Keratinocyte (primary cell): ENCODE data around the gene RGS9BP. TPM values are rescaled to one million over a fixed set of nuclear protein-coding genes. Genes with fewer than 3 reads are reported as not detected.

Source experiments
- DNase-seq: peaks from one replicate; pipeline ENCODE4 v3.0.0-alpha.2; 2011; ENCODE audit warnings: low read depth, missing footprints, low spot score
- FAIRE-seq: peaks from 2 replicates; lab custom pipeline; 2011; peaks lifted over from hg19 to GRCh38; lab: Jason Lieb, UNC
- H2AFZ ChIP-seq: 2 replicates; pipeline ENCODE4 v1.6.0; 2012; ENCODE audit warnings: low read length, control low read depth, inconsistent platforms; ENCODE audit not compliant: control insufficient read depth
- H3K27ac ChIP-seq: 2 replicates; pipeline ENCODE4 v1.5.1; 2011; ENCODE audit warnings: low read length; ENCODE audit not compliant: control insufficient read depth, insufficient read depth
- H3K27me3 ChIP-seq: 3 replicates; pipeline ENCODE4 v1.6.0; 2011; ENCODE audit warnings: low read length; ENCODE audit not compliant: control insufficient read depth, insufficient read depth; ENCODE audit errors: extremely low read depth
- H3K36me3 ChIP-seq, 2 experiments: 2 replicates in 1 of 2; 3 replicates in 1 of 2; pipeline ENCODE4 v1.5.1; 2011; ENCODE audit warnings: low read length in 2 of 2, mild to moderate bottlenecking in 1 of 2; ENCODE audit not compliant: control insufficient read depth in 2 of 2, insufficient read depth in 2 of 2; ENCODE audit errors: extremely low read depth in 1 of 2
- H3K4me1 ChIP-seq: 3 replicates; pipeline ENCODE4 v1.5.1; 2011; ENCODE audit warnings: low read length; ENCODE audit not compliant: control insufficient read depth, insufficient read depth; ENCODE audit errors: extremely low read depth
- H3K4me2 ChIP-seq: 3 replicates; pipeline ENCODE4 v1.6.0; 2011; ENCODE audit warnings: low read depth, low read length; ENCODE audit not compliant: control insufficient read depth, insufficient read depth; ENCODE audit errors: extremely low read depth
- H3K4me3 ChIP-seq, 3 experiments: fragments of 200-600 bp in 1 of 3; sonication (generic) in 1 of 3; 2 replicates in 2 of 3; 3 replicates in 1 of 3; pipeline ENCODE4 v1.5.1; 2011 to 2016; ENCODE audit warnings: low read length in 3 of 3, mild to moderate bottlenecking in 3 of 3, control low read depth in 2 of 3, inconsistent platforms in 1 of 3, low read depth in 1 of 3, mixed read lengths in 1 of 3, mixed run types in 1 of 3, moderate library complexity in 1 of 3; ENCODE audit not compliant: control insufficient read depth in 2 of 3, insufficient read depth in 2 of 3; ENCODE audit errors: extremely low read depth in 1 of 3
- H3K79me2 ChIP-seq: 2 replicates; pipeline ENCODE4 v1.6.0; 2012; ENCODE audit warnings: low read length; ENCODE audit not compliant: control insufficient read depth, insufficient read depth
- H3K9ac ChIP-seq: 3 replicates; pipeline ENCODE4 v1.6.0; 2011; ENCODE audit warnings: low read length; ENCODE audit not compliant: control insufficient read depth, insufficient read depth; ENCODE audit errors: extremely low read depth
- H3K9me1 ChIP-seq: 3 replicates; pipeline ENCODE4 v1.6.0; 2011; ENCODE audit warnings: low read length; ENCODE audit not compliant: control insufficient read depth, insufficient read depth; ENCODE audit errors: extremely low read depth
- H3K9me3 ChIP-seq: 2 replicates; pipeline ENCODE4 v1.5.1; 2012; ENCODE audit warnings: low read depth, low read length; ENCODE audit not compliant: control insufficient read depth
- H4K20me1 ChIP-seq: 3 replicates; pipeline ENCODE4 v1.6.0; 2011; ENCODE audit warnings: low read length; ENCODE audit not compliant: control insufficient read depth, insufficient read depth; ENCODE audit errors: extremely low read depth
- EZH2 ChIP-seq: IDR thresholded peaks from one replicate; pipeline ENCODE4 v1.6.1; 2012; ENCODE audit warnings: inconsistent platforms, mild to moderate bottlenecking, low read length, moderate library complexity
- dilution Hi-C: fragments of 300-500 bp; cut with MboI; formaldehyde crosslinking; loops from one replicate; pipeline ENCODE4 v1.7.0; 2020; ENCODE audit warnings: low sequenced_read_pairs; ENCODE audit not compliant: extremely low pct_ligation_motif_present
- polyA plus RNA-seq, 5 experiments: library from polyadenylated mRNA; depleted of rRNA in 3 of 5; stranded (reverse) in 3 of 5; stranded (forward) in 1 of 5; unstranded in 1 of 5; fragments of >200 nt; gene quantifications; 1 replicate in 1 of 5; 2 replicates in 3 of 5; 3 replicates in 1 of 5; pipeline versions ENCODE4 v1.2.1 to v1.2.3, GENCODE V29; 2011 to 2012; ENCODE audit warnings: missing spikeins in 2 of 5, low read depth in 1 of 5, low replicate concordance in 1 of 5
- TF ChIP-seq, protein P1 (sequence below), 3 experiments: IDR thresholded peaks in 1 of 3; conservative IDR thresholded peaks in 1 of 3; optimal IDR thresholded peaks in 1 of 3; 2 replicates in 2 of 3; 3 replicates in 1 of 3; pipeline versions ENCODE3 to v1.5.1; 2011; ENCODE audit warnings: low read length in 3 of 3, mild to moderate bottlenecking in 3 of 3, moderate library complexity in 2 of 3, control low read depth in 1 of 3, inconsistent platforms in 1 of 3; ENCODE audit not compliant: insufficient read depth in 2 of 3; ENCODE audit errors: extremely low read depth in 1 of 3

RGS9BP gene
- polyA plus RNA-seq, 1 donor (not counting 4 experiments of a cell fraction or from before 2014, with no cell fraction given): 0.01 TPM

- peaks cover 79% of the 10 kb centered on the region for H3K79me2 ChIP-seq
- no peak for FAIRE-seq
- no peak overlapping the region for H3K4me3 ChIP-seq
- H3K27ac ChIP-seq: no peak overlapping the region
- H3K9me3 ChIP-seq: no peaks in the 10 kb centered on the region
- DNase-seq: no peak
- dilution Hi-C loops: no loop called here
- H3K27me3 ChIP-seq: peaks cover 14% of the 10 kb centered on the region
- no peak overlapping the region for H2AFZ ChIP-seq
- H3K4me1 ChIP-seq: peaks cover 7% of the 10 kb centered on the region
- H3K9me1 ChIP-seq: peaks cover 4% of the 10 kb centered on the region
- no peak overlapping the region for H3K9ac ChIP-seq
- H3K4me2 ChIP-seq: no peak overlapping the region
- peaks cover 0 to 6% of the 10 kb centered on the region in 2 experiments for H3K36me3 ChIP-seq
- H4K20me1 ChIP-seq: peaks cover 16% of the 10 kb centered on the region
- TF ChIP-seq, protein P1, sequence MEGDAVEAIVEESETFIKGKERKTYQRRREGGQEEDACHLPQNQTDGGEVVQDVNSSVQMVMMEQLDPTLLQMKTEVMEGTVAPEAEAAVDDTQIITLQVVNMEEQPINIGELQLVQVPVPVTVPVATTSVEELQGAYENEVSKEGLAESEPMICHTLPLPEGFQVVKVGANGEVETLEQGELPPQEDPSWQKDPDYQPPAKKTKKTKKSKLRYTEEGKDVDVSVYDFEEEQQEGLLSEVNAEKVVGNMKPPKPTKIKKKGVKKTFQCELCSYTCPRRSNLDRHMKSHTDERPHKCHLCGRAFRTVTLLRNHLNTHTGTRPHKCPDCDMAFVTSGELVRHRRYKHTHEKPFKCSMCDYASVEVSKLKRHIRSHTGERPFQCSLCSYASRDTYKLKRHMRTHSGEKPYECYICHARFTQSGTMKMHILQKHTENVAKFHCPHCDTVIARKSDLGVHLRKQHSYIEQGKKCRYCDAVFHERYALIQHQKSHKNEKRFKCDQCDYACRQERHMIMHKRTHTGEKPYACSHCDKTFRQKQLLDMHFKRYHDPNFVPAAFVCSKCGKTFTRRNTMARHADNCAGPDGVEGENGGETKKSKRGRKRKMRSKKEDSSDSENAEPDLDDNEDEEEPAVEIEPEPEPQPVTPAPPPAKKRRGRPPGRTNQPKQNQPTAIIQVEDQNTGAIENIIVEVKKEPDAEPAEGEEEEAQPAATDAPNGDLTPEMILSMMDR (optimal IDR thresholded peaks at IDR 0.05 in 1 of 3, IDR thresholded peaks at IDR 0.05 in 1 of 3, conservative IDR thresholded peaks at IDR 0.05 in 1 of 3; ENCODE audit: extremely low read depth in 1 of 3, insufficient read depth in 2 of 3, low read length in 3 of 3): no peak
- TF ChIP-seq EZH2: no peak
These were observed 3.6 kb upstream of the RGS9BP start for GRCh38 chr19:32671883-32672593.

- no peak overlapping the region for H3K27ac ChIP-seq
- no peaks in the 10 kb centered on the region for H3K9me3 ChIP-seq
- no peak overlapping the region for H3K4me2 ChIP-seq
- no peak overlapping the region for H3K4me3 ChIP-seq
- H3K9ac ChIP-seq: no peak overlapping the region
- TF ChIP-seq, protein P1 (optimal IDR thresholded peaks at IDR 0.05 in 1 of 3, IDR thresholded peaks at IDR 0.05 in 1 of 3, conservative IDR thresholded peaks at IDR 0.05 in 1 of 3; ENCODE audit: extremely low read depth in 1 of 3, insufficient read depth in 2 of 3, low read length in 3 of 3): no peak
- no peak for TF ChIP-seq EZH2
- DNase-seq (no peak), FAIRE-seq (no peak)
- peaks cover 7% of the 10 kb centered on the region for H3K4me1 ChIP-seq
- peaks cover 0 to 6% of the 10 kb centered on the region in 2 experiments for H3K36me3 ChIP-seq
- H3K9me1 ChIP-seq: peaks cover 4% of the 10 kb centered on the region
- dilution Hi-C loops: no loop called here
- peaks cover 71% of the 10 kb centered on the region for H3K79me2 ChIP-seq
- H2AFZ ChIP-seq: no peak overlapping the region
- peaks cover 14% of the 10 kb centered on the region for H4K20me1 ChIP-seq
- peaks cover 22% of the 10 kb centered on the region for H3K27me3 ChIP-seq
These were observed 2.8 kb upstream of the RGS9BP start for GRCh38 chr19:32672841-32673240.
